Thymus (tissue), 11 donors: ENCODE data around the gene WASHC4. TPM values are rescaled to one million over a fixed set of nuclear protein-coding genes. Genes with fewer than 3 reads are reported as not detected.
A peak's percentile ranks its signal among the peaks of the same experiment; 100 is the strongest.

Source experiments
- DNase-seq, 9 donors: peaks; one replicate each; pipeline ENCODE4 v3.0.0-alpha.2; 2013; ENCODE audit warnings: low spot score in 9 of 9, low read depth in 6 of 9, missing footprints in 1 of 9
- H3K27ac ChIP-seq, 2 donors: one replicate each; pipeline ENCODE4 v1.5.1; 2013; ENCODE audit warnings: control low read depth in 1 of 2, low read depth in 1 of 2, low read length in 1 of 2, mild to moderate bottlenecking in 1 of 2, moderate library complexity in 1 of 2
- H3K27me3 ChIP-seq, 2 donors: one replicate each; pipeline ENCODE4 v1.5.1; 2013; ENCODE audit warnings: low read length in 1 of 2; ENCODE audit not compliant: control insufficient read depth in 2 of 2, insufficient read depth in 1 of 2
- H3K36me3 ChIP-seq, 2 donors: one replicate each; pipeline ENCODE4 v1.5.1; 2013; ENCODE audit warnings: low read length in 1 of 2, mild to moderate bottlenecking in 1 of 2, moderate library complexity in 1 of 2; ENCODE audit not compliant: control insufficient read depth in 2 of 2, insufficient read depth in 2 of 2
- H3K4me1 ChIP-seq, 2 donors: one replicate each; pipeline ENCODE4 v1.5.1; 2013; ENCODE audit warnings: low read length in 2 of 2; ENCODE audit not compliant: control insufficient read depth in 2 of 2, insufficient read depth in 2 of 2
- H3K4me3 ChIP-seq, 2 donors: one replicate each; pipeline ENCODE4 v1.5.1; 2013; ENCODE audit warnings: low read length in 2 of 2, control low read depth in 1 of 2, mild to moderate bottlenecking in 1 of 2
- H3K9me3 ChIP-seq, 2 donors: one replicate each; pipeline ENCODE4 v1.5.1; 2013; ENCODE audit warnings: low read length in 1 of 2, mild to moderate bottlenecking in 1 of 2; ENCODE audit not compliant: control insufficient read depth in 2 of 2, insufficient read depth in 1 of 2
- WGBS: extraction: QIAGEN DNeasy Blood & Tissue Kit; methylation state at CpG from one replicate; pipeline ENCODE4 v1.1.7; 2013; 5-methylcytosine and 5-hydroxymethylcytosine counted together
- polyA plus RNA-seq: library from polyadenylated mRNA; stranded (reverse); fragments of 200-250 nt; gene quantifications from one replicate; pipeline ENCODE4 v1.2.3, GENCODE V29; 2013
- total RNA-seq: library from RNA; stranded (reverse); fragments of 120-200 nt; gene quantifications from one replicate; pipeline ENCODE4 v1.2.4, GENCODE V29; 2013
- donor health status: healthy.

The WASHC4 gene
- total and polyA plus RNA-seq, 2 donors, result 28.4 to 34.9 TPM

DNA sequence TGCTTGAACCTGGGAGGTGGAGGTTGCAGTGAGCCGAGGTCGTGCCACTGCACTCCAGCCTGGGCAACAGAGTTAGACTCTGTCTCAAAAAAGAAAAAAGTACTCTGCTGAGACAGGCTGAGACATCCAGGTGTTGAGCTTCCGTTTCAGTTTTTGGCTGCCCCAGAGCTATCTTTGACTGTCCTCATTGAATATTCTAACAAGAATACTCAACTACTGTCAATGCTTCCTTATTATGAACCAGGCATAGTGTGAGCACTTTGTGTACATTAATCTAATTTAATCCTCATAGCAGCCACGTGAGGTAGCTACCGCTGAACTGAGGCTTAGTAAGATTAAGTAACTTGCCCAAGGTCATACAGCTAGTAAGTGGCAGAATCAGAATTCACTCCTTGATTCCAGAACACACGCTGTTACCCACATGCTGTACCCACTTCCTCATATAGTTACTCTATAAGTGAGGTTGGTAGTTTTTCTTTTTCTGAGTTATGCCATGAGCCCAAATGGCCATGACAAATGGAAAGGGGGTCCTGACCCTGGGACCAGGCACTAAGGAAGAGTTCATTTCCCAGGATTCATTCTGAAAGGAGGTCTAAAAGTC is 34.5 kb upstream of the WASHC4 start:
- H3K36me3 ChIP-seq, result no peaks in the 10 kb centered on the region
- DNase-seq, result no peak
- H3K4me1 ChIP-seq, result no peaks in the 10 kb centered on the region
- no peak overlapping the region for H3K27ac ChIP-seq
- WGBS, result 96% methylated on average over 6 of the region's 6 CpGs
- H3K4me3 ChIP-seq, result no peak overlapping the region
- no peaks in the 10 kb centered on the region for H3K27me3 ChIP-seq
- H3K9me3 ChIP-seq, result no peaks in the 10 kb centered on the region

DNA sequence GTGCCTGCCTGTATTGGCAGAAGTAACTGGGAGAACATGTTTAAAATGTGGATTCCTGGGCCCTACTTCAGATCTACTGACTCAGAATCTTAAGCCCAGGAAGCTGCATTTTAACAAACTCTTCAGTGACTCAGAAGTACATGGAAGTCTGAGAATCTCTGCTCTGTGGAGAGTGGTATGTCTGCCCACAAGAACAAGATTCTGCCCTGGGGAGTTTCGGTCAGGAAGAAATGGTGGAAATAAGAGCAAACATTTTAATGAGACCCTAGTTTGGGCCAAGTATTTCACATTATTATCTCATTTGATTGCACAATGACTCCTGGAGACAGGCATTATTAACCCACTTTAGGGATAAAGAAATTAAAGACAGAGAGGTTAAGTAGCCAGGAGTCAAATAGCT is 31.4 kb upstream of the WASHC4 start:
- H3K9me3 ChIP-seq, result no peaks in the 10 kb centered on the region
- H3K4me1 ChIP-seq, result no peaks in the 10 kb centered on the region
- H3K27ac ChIP-seq, result no peak overlapping the region
- H3K27me3 ChIP-seq, result no peaks in the 10 kb centered on the region
- no peak for DNase-seq
- H3K36me3 ChIP-seq, result no peaks in the 10 kb centered on the region
- H3K4me3 ChIP-seq, result no peak overlapping the region
- 97% methylated on average over 1 of the region's 1 CpG for WGBS

DNA sequence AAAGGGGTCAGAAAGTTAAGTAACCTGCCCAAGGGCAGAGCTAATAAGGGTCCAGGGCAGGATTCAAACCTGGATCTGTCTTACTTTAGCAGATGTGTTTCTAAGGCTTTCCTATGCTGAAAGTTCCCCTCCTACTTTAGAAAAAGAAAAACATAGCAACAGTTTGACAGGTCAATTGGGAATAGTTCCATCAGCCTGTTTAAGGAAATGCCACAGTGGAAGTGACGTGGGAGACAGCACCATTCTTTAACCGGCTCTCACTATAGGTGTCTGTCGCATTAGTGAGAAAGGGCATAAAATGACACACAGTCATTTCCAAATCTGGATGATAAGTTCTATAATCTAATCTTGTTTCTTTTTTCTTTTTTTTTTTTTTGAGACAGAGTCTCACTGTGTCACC is 30.6 kb upstream of the WASHC4 start:
- no peaks in the 10 kb centered on the region for H3K9me3 ChIP-seq
- peaks cover 0 to 4% of the 10 kb centered on the region in 2 donors for H3K27me3 ChIP-seq
- 93% methylated on average over 3 of the region's 3 CpGs for WGBS
- no peak overlapping the region for H3K4me3 ChIP-seq
- no peaks in the 10 kb centered on the region for H3K4me1 ChIP-seq
- no peak overlapping the region for H3K27ac ChIP-seq
- no peaks in the 10 kb centered on the region for H3K36me3 ChIP-seq
- no peak for DNase-seq

DNA sequence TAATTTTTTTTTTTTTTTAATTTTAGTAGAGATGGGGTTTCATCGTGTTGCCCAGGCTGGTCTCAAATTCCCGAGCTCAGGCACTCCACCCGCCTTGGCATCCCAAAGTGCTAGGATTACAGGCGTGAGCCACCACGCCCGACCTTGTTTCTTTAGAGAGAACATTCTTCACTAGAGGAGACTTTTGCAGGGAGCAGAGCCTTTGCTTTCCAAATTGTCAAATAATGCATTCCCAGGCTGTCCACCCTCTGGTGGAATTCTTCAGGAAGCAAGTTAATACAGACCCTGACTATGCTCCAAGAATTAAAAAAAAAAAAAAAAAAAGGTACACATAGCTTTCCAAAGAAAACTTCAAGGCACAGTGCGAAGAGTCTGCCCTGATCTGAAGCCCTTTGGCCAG is 30.1 kb upstream of the WASHC4 start:
- peaks cover 0 to 6% of the 10 kb centered on the region in 2 donors for H3K27me3 ChIP-seq
- no peak overlapping the region for H3K27ac ChIP-seq
- WGBS, result 94% methylated on average over 7 of the region's 7 CpGs
- no peaks in the 10 kb centered on the region for H3K4me1 ChIP-seq
- DNase-seq, result no peak
- H3K36me3 ChIP-seq, result no peaks in the 10 kb centered on the region
- H3K4me3 ChIP-seq, result no peak overlapping the region
- no peaks in the 10 kb centered on the region for H3K9me3 ChIP-seq

DNA sequence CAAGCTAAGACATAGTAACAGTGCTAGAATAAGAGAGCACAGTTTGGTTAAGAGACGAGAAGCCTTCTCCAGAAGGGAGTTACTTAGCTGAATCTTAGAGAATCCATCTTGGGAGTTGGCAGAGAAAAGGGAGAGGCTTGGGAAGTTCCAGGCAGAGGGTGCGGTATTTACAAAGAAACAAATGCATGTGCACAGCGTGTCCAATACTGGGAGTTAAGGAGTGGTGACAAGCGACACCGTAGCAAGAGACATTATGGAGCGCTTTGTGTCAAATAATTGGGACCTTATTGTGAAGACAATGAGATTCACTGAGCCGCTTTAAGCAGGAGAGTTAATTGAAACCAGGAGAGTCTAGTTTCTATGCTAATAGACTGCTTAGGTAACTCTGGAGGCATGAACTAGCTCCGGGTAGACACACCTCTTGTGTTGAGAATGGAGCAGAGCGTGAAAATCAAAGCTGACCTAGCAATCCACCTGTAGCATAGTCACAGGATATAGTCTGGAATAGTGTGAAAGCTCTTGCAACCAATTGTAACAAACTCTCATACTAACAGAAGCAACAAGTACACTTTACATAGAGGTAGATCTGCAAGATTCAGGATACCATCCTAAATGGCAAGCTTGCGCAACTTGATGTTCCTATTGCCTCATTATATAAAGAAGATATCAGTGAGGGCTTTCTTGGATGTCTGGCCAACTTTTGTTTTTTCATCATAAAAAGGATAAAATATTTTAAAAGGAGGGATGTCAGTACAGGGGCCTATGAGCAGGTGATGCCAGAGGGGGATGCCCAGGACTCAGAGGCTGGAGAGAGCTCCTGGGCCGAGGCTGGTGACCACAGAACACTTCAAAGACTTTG is 28.6 kb upstream of the WASHC4 start:
- Histone ChIP-seq H3K4me3 (no peak overlapping the region), H3K9me3 (no peaks in the 10 kb centered on the region), H3K4me1 (peaks cover 3 to 4% of the 10 kb centered on the region in 2 donors), H3K36me3 (no peaks in the 10 kb centered on the region), H3K27me3 (peaks cover 4 to 19% of the 10 kb centered on the region in 2 donors), H3K27ac (no peak overlapping the region)
- WGBS, result 86% methylated on average over 11 of the region's 11 CpGs
- no peak for DNase-seq

DNA sequence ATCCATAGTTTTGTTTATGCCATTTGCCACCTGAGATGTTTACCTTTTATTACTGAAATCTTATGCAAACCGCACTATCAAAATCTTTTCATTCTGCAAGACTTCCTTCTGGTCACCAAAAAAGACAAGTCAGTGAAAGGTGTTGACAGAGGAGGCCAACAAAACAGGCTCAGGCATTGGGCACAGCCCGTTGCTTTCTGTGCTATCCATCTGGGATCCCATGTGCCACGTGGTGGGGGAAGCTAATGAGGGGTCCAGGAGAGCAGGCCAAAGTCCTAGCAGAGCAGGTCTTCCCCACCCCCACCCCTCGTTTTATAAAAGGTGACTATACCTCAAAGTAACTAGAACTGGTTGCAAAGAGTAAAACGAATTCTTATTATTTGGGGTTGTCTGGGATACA is 24.5 kb upstream of the WASHC4 start:
- H3K36me3 ChIP-seq, result no peaks in the 10 kb centered on the region
- H3K4me3 ChIP-seq, result no peak overlapping the region
- no peak for DNase-seq
- WGBS, result 88% methylated on average over 5 of the region's 5 CpGs
- H3K27me3 ChIP-seq, result peaks cover 6 to 35% of the 10 kb centered on the region in 2 donors
- peaks cover 0 to 9% of the 10 kb centered on the region in 2 donors for H3K9me3 ChIP-seq
- peaks cover 5 to 8% of the 10 kb centered on the region in 2 donors for H3K4me1 ChIP-seq
- H3K27ac ChIP-seq, result no peak overlapping the region

DNA sequence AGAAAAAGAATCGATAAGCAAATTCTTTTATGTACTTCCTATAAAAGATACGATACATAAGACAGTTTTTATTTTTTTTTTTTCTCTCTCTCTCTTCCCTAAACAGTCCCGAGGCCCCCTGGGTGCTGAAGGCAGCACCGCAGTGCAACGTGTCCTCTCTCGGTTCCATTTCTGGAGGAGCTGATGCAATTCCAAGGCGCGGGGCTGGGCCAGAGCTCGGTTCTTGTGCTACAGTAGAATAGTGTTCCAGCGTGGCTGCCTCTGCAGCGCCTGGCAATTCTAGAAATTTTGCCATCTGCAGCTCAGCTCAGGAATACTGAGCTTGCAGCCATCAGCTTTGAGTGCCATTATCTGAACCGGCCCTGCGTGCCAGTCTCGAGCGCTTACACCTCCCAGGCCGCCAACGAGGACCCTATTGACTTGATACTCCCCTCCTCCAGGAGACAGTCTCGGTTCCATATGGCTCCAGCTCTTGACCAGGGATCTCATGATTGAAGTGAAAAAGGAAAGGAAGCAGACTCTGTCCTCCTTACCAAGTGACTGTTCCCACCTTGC is 23.9 kb upstream of the WASHC4 start:
- peak overlapping the region in 1 of 2 donors; percentile 40 for H3K4me3 ChIP-seq
- H3K9me3 ChIP-seq, result peaks cover 0 to 9% of the 10 kb centered on the region in 2 donors
- H3K27me3 ChIP-seq, result peaks cover 6 to 35% of the 10 kb centered on the region in 2 donors
- DNase-seq, result no peak
- 17% methylated on average over 18 of the region's 18 CpGs for WGBS
- H3K27ac ChIP-seq, result no peak overlapping the region
- no peaks in the 10 kb centered on the region for H3K36me3 ChIP-seq
- peaks cover 5 to 8% of the 10 kb centered on the region in 2 donors for H3K4me1 ChIP-seq

DNA sequence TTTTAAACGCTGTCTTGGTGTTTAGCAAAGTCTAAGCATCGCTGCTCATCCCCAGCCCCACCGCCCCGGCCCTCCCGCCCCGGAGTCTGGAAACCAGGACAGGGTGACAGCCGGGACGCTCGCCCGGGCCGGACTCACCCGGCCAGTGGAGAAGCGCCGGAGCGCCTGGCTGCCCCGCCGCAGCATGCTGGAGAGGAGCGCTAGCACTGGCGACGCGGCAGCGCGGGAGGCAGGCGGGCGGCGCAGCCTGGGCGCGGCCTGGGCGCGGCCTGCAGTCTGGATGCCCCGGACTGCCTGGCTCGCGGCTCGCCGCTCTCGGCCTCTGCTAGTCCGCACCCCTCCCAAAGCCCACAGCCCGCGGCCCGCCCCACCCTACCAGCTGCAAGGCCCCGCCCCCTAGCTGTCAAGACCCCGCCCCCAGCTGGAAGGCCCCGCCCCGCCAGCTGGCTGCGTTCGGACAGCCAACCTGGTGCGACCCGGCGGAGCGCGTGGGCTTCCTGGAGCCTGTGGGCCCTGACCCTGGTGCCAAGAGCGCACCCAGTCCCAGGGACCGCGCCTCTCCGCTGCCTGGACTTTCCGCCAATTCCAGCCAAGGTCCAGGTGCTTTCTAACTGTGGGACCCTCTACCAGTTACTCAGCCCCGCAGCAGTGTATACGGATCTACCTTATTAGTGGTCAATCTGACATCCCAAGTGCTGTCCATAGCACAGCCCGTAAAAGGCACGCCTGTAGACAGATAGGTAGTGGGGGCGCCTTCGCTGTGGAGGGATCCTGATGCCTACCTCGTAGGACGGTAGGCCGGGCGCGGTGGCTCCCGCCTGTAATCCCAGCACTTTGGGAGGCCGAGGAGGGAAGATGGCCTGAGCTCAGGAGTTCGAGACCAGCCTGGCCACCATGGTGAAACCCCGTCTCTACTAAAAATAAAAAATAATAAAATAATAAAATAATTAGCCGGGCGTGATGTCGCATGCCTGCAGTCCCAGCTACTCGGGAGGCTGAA is 23.0 kb upstream of the WASHC4 start, which contains the start of gene ALDH1L2:
Gene ALDH1L2 (minus strand): TSS at position 208 of the 1,000 bp plus-strand sequence. CDS start 22 bp downstream, at position 186.
- no peaks in the 10 kb centered on the region for H3K36me3 ChIP-seq
- DNase-seq, result peak in 2 of 9 donors; percentile 9 to 10
- no peak within 1 kb of the TSS for H3K27ac ChIP-seq
- peaks cover 5 to 8% of the 10 kb centered on the region in 2 donors for H3K4me1 ChIP-seq
- H3K4me3 ChIP-seq, result peak within 1 kb of the TSS in 1 of 2 donors; percentile 40
- peaks cover 6 to 35% of the 10 kb centered on the region in 2 donors for H3K27me3 ChIP-seq
- peaks cover 0 to 9% of the 10 kb centered on the region in 2 donors for H3K9me3 ChIP-seq
- 30% methylated on average over 75 of the region's 75 CpGs for WGBS
